Activated CD8-positive, alpha-beta memory T cell treated with anti-CD3 and anti-CD28 coated beads, Interleukin-2, amount 50 U/mL, for 1 hour (primary cell): ENCODE data around the gene CNTNAP2.
"Not testable (repeated sequence)": the region's sequence is repeated elsewhere in the genome, so short reads cannot be mapped to it uniquely, and the experiment has no call there.

Experiments
- DNase-seq: peaks from one replicate; pipeline ENCODE4 v3.0.0-alpha.2; 2020; ENCODE audit errors: extremely low read depth

The CNTNAP2 gene

GRCh38 chr7:147563669-147564068 lies 1447.1 kb downstream of the CNTNAP2 start:
- no peak for DNase-seq

DNA sequence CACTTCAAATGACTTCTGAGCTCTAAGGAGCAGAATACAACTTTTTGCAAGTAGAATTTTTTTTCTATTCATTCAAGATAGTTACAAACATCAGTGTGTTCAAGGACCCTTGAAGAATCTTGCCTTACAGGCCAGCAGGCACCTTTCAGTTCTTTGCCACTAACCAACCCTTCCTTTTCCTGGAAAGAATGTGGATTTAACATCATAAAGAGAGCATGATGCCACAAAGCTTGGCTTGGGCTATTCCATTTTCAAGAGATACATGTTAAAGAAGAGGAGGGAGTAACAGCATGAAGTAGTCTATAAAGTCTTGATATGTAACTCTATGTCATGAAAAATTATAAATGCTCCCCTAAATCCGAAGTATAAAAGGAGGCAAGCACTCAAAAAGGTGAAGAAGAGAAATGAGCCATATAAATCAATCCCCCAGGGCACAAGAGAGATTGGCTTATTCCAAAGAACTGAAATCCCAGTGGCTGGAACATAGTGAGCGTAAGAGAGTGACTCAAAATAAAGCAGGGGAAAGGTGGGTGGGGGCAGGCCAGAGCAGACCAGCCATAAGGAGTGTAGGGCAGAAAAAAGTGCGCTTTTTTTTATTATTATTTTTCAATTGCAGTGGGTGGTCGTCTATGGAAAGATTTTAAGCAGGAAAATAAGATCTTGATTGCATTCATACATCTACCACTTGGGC lies 1448.3 kb downstream of the CNTNAP2 start:
- DNase-seq, result no peak

- no peak for DNase-seq
These were observed 1450.4 kb downstream of the CNTNAP2 start for GRCh38 chr7:147567043-147567442.

- no peak for DNase-seq
These were observed 1452.7 kb downstream of the CNTNAP2 start for GRCh38 chr7:147569116-147569913.

GRCh38 chr7:147570390-147570789 lies 1453.8 kb downstream of the CNTNAP2 start:
- no peak for DNase-seq

- no peak for DNase-seq
These were observed 1455.0 kb downstream of the CNTNAP2 start for GRCh38 chr7:147571436-147572185.

DNA sequence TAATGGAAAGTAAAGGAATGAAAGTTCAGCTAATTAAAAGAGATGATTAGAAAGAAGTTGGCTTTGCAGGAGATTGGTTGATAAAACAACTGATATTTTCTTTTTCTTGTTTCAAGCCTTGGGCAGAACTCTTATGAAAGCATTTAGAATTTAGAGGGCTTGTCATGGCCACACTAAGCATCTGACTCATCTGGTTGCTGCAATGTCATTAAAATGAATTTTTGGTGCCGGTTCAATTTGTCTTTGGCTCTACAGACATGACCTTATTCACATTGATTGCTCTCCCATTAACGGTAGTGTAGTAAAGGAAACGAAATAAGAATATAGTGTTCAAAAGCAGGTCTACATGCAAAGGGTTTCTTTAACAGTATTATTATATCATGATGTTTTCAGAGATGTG lies 1461.6 kb downstream of the CNTNAP2 start:
- DNase-seq, result no peak

DNA sequence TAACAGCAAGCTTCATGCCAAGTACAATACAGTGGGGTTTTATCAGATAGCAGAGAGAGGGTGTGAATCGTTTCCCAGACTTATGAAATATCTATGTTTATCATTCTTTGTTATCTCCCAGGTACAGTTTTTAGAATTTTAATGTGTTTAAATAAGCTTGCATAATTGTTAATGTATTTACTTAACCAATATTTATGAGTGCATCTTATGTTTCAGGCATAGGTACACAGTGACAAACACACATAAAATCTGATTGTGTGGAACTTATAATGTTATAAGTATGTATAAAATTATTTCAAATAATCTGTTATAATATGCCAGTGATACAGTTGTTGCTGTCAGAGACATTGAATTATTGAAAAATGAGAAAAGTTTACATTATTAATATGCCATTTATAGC lies 1462.5 kb downstream of the CNTNAP2 start:
- no peak for DNase-seq

- DNase-seq, result no peak
These were observed 1468.2 kb downstream of the CNTNAP2 start for GRCh38 chr7:147584771-147585193.

DNA sequence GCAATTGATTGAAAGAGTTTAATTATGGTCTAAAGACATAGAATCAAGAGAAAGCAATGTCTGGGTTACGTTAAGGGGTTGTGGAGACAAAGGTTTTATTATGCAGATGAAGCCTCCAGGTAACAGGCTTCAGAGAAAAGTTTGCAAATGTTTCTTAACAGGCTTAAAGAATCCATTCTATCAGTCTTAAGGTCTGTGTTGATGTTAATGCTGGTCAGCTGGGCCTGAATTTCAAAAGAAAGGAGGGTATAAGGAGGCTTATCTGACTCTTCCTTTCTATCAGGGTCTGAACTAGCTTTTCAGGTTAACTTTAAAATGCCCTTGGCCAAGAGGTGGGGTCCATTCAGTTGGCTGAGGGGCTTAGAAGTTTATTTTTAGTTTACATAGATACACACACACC lies 1469.5 kb downstream of the CNTNAP2 start:
- DNase-seq, result no peak

GRCh38 chr7:147586526-147586925 lies 1469.9 kb downstream of the CNTNAP2 start:
- no peak for DNase-seq

GRCh38 chr7:147593271-147594057 lies 1476.9 kb downstream of the CNTNAP2 start:
- DNase-seq, result no peak

- no peak for DNase-seq
These were observed 1478.4 kb downstream of the CNTNAP2 start for GRCh38 chr7:147595042-147595441.

DNA sequence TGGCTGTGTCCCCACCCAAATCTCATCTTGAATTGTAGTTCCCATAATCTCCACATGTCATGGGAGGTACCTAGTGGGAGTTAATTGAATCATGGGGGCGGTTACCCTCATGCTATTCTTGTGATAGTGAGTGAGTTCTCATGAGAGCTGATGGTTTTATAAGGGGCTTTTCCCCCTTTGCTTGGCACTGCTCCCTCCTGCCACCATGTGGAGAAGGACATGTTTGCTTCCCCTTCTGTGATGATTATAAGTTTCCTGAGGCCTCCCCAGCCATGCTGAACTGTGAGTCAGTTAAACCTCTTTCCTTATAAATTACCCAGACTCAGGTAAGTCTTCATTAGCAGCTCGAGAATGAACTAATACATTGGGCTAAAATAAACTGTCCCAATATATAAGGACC lies 1482.1 kb downstream of the CNTNAP2 start:
- not testable (repeated sequence) for DNase-seq

GRCh38 chr7:147605323-147605722 lies 1488.7 kb downstream of the CNTNAP2 start:
- DNase-seq, result no peak

DNA sequence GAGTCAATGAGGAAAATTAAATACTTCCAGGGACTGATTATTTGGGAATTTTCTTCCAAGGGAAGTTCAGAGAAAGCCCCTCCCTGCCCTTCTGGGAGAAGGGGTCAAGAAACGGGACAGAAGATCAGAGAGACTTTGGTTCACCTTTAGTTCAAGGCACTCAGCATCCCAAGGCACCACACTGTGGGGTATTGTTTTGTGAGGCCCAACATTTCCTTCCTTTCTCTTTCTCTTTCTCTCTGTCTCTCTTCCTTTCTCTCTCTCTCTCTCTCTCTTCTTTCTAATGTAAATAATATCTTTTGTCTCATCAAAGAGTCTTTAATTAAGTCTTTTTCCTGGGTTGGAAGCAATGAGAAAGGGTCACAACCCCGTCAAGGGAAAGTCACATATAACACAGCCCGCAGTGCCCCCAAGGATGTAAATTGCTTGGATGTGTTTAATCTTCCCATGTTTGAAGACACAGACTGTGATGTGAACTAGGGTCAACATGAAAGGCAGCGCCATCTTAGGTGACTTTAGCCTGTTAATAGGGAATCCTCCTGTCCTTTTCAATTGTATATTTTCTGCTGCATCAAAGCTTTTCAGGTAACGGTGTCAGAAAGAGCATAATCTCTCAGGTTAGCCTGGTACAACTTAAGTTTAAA lies 1490.7 kb downstream of the CNTNAP2 start:
- no peak for DNase-seq

- DNase-seq, result no peak
These were observed 1494.8 kb downstream of the CNTNAP2 start for GRCh38 chr7:147611431-147611830.

DNA sequence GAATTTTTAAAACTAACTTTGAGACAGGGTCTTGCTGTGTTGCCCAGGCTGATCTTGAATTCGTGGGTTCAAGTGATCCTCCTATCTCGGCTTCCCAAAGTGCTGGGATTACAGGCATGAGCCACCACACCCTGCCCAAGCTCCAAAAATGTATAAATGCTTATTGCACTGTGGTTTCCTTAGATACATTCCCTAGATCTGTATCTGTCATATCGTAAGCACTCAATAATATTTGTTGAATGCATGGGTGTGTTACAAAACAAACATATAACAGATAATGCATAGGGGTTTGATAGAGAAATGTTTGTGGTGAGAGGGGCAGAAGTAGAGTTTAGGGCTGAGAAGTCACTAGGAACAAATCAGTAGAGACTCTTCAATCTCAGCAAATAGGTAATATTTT lies 1518.7 kb downstream of the CNTNAP2 start:
- DNase-seq, result no peak

DNA sequence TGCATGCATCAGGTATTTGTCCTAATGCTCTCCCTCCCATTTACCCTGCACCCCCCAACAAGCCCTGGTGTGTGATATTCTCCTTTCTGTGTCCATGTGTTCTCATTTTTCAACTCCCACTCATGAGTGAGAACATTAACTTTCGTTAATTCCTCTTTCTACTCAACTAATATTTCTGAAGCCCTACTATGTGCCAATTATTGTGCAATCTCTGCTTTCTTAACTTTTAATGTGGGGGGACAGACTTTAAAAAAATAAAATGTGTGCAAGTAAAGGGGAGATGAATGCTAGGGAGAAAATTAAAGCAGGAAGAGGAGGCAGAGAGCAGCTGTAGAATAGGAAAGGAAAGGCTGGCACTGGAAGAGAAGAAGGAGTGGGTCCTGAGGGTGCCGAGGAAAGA lies 1520.0 kb downstream of the CNTNAP2 start:
- DNase-seq, result no peak

DNA sequence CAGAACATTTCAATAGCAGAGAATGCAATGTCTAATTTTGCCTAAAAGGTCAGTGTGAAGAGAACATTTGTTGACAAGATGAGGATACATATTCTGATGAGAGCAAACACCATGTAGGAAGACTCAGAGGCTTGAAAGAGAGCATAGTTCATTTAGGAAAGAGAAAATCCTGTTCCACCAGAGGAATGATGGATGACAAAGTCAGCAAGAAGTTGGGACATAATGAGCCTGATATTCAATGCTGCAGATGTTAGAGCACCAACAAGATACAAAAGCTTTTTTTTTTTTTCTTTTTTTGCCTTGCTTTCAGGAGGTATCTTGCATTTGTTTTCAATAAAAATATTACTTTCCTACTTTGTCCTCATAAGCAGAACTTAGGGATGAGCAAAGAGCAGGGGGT lies 1522.0 kb downstream of the CNTNAP2 start:
- DNase-seq, result no peak

- DNase-seq, result no peak
These were observed 1522.4 kb downstream of the CNTNAP2 start for GRCh38 chr7:147639037-147639436.
